NB4 (cell line): ENCODE measurements around the gene TMEM151A.

Source experiments
- POLR2A ChIP-seq: IDR thresholded peaks from 2 replicates; pipeline ENCODE4 v1.6.1; 2011; ENCODE audit warnings: mild to moderate bottlenecking; ENCODE audit not compliant: insufficient read length; ENCODE audit errors: extremely low read depth
- TF ChIP-seq, protein P1 (sequence below): IDR thresholded peaks from one replicate; pipeline ENCODE4 v1.5.1; 2012; ENCODE audit warnings: low read depth, low read length
- TF ChIP-seq, protein P2 (sequence below): IDR thresholded peaks from 2 replicates; pipeline ENCODE4 v1.6.1; 2011; ENCODE audit warnings: low read depth, low read length

DNA sequence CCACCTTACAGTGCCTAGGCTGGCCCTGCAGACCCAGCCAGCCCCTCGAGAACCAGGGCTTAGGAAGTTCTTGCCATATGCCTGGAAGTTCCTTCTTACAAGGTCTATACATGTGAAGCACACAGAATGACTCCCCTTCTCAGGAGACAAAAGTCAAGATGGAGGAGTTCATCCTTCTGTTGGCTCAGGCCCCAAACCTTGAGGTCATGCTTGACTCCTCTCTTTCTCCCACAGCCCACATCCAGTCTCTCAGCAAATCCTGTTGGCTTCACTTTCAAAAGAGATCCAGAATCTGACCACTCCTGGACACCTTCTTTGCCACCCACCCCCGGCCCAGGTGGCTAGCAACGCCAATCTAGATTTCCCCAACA lies 26.9 kb downstream of the TMEM151A start:
- TF ChIP-seq, protein P1, sequence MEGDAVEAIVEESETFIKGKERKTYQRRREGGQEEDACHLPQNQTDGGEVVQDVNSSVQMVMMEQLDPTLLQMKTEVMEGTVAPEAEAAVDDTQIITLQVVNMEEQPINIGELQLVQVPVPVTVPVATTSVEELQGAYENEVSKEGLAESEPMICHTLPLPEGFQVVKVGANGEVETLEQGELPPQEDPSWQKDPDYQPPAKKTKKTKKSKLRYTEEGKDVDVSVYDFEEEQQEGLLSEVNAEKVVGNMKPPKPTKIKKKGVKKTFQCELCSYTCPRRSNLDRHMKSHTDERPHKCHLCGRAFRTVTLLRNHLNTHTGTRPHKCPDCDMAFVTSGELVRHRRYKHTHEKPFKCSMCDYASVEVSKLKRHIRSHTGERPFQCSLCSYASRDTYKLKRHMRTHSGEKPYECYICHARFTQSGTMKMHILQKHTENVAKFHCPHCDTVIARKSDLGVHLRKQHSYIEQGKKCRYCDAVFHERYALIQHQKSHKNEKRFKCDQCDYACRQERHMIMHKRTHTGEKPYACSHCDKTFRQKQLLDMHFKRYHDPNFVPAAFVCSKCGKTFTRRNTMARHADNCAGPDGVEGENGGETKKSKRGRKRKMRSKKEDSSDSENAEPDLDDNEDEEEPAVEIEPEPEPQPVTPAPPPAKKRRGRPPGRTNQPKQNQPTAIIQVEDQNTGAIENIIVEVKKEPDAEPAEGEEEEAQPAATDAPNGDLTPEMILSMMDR: no peak
- TF ChIP-seq, protein P2, sequence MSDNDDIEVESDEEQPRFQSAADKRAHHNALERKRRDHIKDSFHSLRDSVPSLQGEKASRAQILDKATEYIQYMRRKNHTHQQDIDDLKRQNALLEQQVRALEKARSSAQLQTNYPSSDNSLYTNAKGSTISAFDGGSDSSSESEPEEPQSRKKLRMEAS: no peak
- TF ChIP-seq POLR2A: no peak
